Bronchus fibroblast of lung (primary cell): ENCODE data around the gene BAIAP2. TPM values are rescaled to one million over a fixed set of nuclear protein-coding genes. Genes with fewer than 3 reads are reported as not detected.

Experiments used
- total RNA-seq: library from RNA; depleted of rRNA; stranded (reverse); fragments of >200 nt; gene quantifications from 2 replicates; pipeline ENCODE4 v1.2.3, GENCODE V29; 2015

BAIAP2 gene, protein sequence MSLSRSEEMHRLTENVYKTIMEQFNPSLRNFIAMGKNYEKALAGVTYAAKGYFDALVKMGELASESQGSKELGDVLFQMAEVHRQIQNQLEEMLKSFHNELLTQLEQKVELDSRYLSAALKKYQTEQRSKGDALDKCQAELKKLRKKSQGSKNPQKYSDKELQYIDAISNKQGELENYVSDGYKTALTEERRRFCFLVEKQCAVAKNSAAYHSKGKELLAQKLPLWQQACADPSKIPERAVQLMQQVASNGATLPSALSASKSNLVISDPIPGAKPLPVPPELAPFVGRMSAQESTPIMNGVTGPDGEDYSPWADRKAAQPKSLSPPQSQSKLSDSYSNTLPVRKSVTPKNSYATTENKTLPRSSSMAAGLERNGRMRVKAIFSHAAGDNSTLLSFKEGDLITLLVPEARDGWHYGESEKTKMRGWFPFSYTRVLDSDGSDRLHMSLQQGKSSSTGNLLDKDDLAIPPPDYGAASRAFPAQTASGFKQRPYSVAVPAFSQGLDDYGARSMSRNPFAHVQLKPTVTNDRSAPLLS
- total RNA-seq = 18.6 and 18.8 TPM in 2 replicates

GRCh38 chr17:81034779-81035520 is at the start of gene BAIAP2:
Gene BAIAP2, plus strand, starts transcription at chr17:81035151. Its CDS starts 104 bp downstream, at chr17:81035255.

GRCh38 chr17:80991645-80992076 is 43.3 kb upstream of the BAIAP2 start, which contains the start of gene CHMP6:
Gene CHMP6, plus strand, starts transcription at chr17:80991841. Its CDS starts 78 bp downstream, at chr17:80991919.

GRCh38 chr17:81165246-81166032 is 130.5 kb downstream of the BAIAP2 start, which contains the start of gene PVALEF:
Gene PVALEF, plus strand, starts transcription at chr17:81165507. Its CDS starts 15,720 bp downstream, at chr17:81181227.

GRCh38 chr17:81166033-81166492 is 131.1 kb downstream of the BAIAP2 start, which contains the start of gene AATK:
Gene AATK, minus strand, starts transcription at chr17:81166221. Its CDS starts 229 bp downstream, at chr17:81165992.

Other genes with a start within 250 kb of the BAIAP2 start
- 22.5 and 24.1 TPM in 2 replicates for gene CHMP6, start 43.3 kb upstream of the BAIAP2 start, total RNA-seq
- gene PVALEF, start 130.4 kb downstream of the BAIAP2 start, total RNA-seq = not detected in 2 replicates
- gene AATK, start 131.1 kb downstream of the BAIAP2 start, total RNA-seq = 0.15 and 0.17 TPM in 2 replicates
- 11.9 and 14.1 TPM in 2 replicates for gene CEP131, start 187.8 kb downstream of the BAIAP2 start, total RNA-seq
- 13.7 and 16.0 TPM in 2 replicates for gene TEPSIN, start 203.9 kb downstream of the BAIAP2 start, total RNA-seq
- 47.0 and 56.8 TPM in 2 replicates for gene NDUFAF8, start 204.2 kb downstream of the BAIAP2 start, total RNA-seq